HepG2 (cell line): ENCODE results near the gene ACSM2B. TPM values are rescaled to one million over a fixed set of nuclear protein-coding genes. Genes with fewer than 3 reads are reported as not detected.
A peak's percentile ranks its signal among the peaks of the same experiment; 100 is the strongest.

Source experiments
- BCLAF1 ChIP-seq: fragments of 450-650 bp; IDR thresholded peaks from 2 replicates; pipeline ENCODE4 v1.6.1; 2017; ENCODE audit warnings: mild to moderate bottlenecking
- BHLHE40 ChIP-seq: IDR thresholded peaks from 2 replicates; pipeline ENCODE4 v1.6.1; 2011; ENCODE audit warnings: low read length, improper control_type of control experiment
- EEA1 ChIP-seq: sonication (generic); formaldehyde crosslinking; IDR thresholded peaks from 2 replicates; pipeline ENCODE4 v1.5.1; 2020; ENCODE audit warnings: mild to moderate bottlenecking, missing genetic modification reagents, borderline replicate concordance
- FLYWCH1 ChIP-seq: sonication (generic); formaldehyde crosslinking; IDR thresholded peaks from 2 replicates; pipeline ENCODE4 v1.8.1; 2023; ENCODE audit warnings: mild to moderate bottlenecking, missing genetic modification reagents
- GTF3A ChIP-seq: sonication (generic); formaldehyde crosslinking; conservative IDR thresholded peaks from 2 replicates; pipeline ENCODE4 v1.4.0; 2020; ENCODE audit warnings: mild to moderate bottlenecking, missing genetic modification reagents
- HDAC2 ChIP-seq: sonication (generic); formaldehyde crosslinking; IDR thresholded peaks from 2 replicates; pipeline ENCODE4 v1.4.0; 2020; ENCODE audit warnings: missing genetic modification reagents
- ISX ChIP-seq: sonication (generic); formaldehyde crosslinking; conservative IDR thresholded peaks from 2 replicates; pipeline ENCODE4 v1.5.0; 2020; ENCODE audit warnings: missing genetic modification reagents
- REST ChIP-seq, 2 experiments: IDR thresholded peaks; 2 replicates each; pipeline ENCODE4 v1.6.1; 2011 to 2012; ENCODE audit warnings: low read length in 2 of 2, borderline replicate concordance in 1 of 2, low read depth in 1 of 2, mild to moderate bottlenecking in 1 of 2, moderate library complexity in 1 of 2
- RXRB ChIP-seq: IDR thresholded peaks from 2 replicates; pipeline ENCODE4 v1.6.1; 2016; ENCODE audit warnings: borderline replicate concordance, missing genetic modification reagents, missing compliant biosample characterization
- SIX4 ChIP-seq: sonication (generic); formaldehyde crosslinking; IDR thresholded peaks from 2 replicates; pipeline ENCODE4 v1.4.0; 2020; ENCODE audit warnings: missing genetic modification reagents
- SNAI1 ChIP-seq: sonication (generic); formaldehyde crosslinking; IDR thresholded peaks from 2 replicates; pipeline ENCODE4 v1.5.0; 2020; ENCODE audit warnings: mild to moderate bottlenecking, missing genetic modification reagents, borderline replicate concordance
- SP140L ChIP-seq: sonication (generic); formaldehyde crosslinking; IDR thresholded peaks from 2 replicates; pipeline ENCODE4 v1.4.0; 2020; ENCODE audit warnings: missing genetic modification reagents, borderline replicate concordance
- THAP9 ChIP-seq: sonication (generic); formaldehyde crosslinking; IDR thresholded peaks from 2 replicates; pipeline ENCODE4; 2020; ENCODE audit warnings: missing genetic modification reagents, mild to moderate bottlenecking, borderline replicate concordance
- ZBTB7B ChIP-seq: sonication (generic); formaldehyde crosslinking; IDR thresholded peaks from 2 replicates; pipeline ENCODE4 v1.4.0; 2020; ENCODE audit warnings: missing genetic modification reagents
- ZHX1 ChIP-seq: sonication (generic); formaldehyde crosslinking; IDR thresholded peaks from 2 replicates; pipeline ENCODE4 v1.8.1; 2022; ENCODE audit warnings: low read depth, mild to moderate bottlenecking, missing genetic modification reagents
- ZNF382 ChIP-seq: sonication (generic); formaldehyde crosslinking; IDR thresholded peaks from 2 replicates; pipeline ENCODE4 v1.5.0; 2020; ENCODE audit warnings: missing genetic modification reagents, mild to moderate bottlenecking, borderline replicate concordance
- ZNF569 ChIP-seq: sonication (generic); formaldehyde crosslinking; IDR thresholded peaks from 2 replicates; pipeline ENCODE4 v1.5.0; 2020; ENCODE audit warnings: mild to moderate bottlenecking, missing genetic modification reagents, moderate library complexity, borderline replicate concordance
- ZNF850 ChIP-seq: sonication (generic); formaldehyde crosslinking; conservative IDR thresholded peaks from 2 replicates; pipeline ENCODE4 v1.9.0; 2021; ENCODE audit warnings: mild to moderate bottlenecking, missing genetic modification reagents
- polyA plus RNA-seq, 8 experiments: library from polyadenylated mRNA; depleted of rRNA in 3 of 8; stranded (reverse) in 7 of 8; unstranded in 1 of 8; fragments of >200 nt; fragmentation: Illumina TruSeq in 4 of 8; extraction: Trizol in 4 of 8; gene quantifications; 2 replicates each; pipeline versions ENCODE4 v1.2.1 to v1.2.3, GENCODE V29; 2011 to 2016; ENCODE audit warnings: low read depth in 4 of 8, missing spikeins in 1 of 8, mixed read lengths in 1 of 8; ENCODE audit not compliant: insufficient read depth in 1 of 8
- total RNA-seq, 5 experiments: library from RNA; depleted of rRNA; stranded (reverse); fragments of >200 nt; fragmentation: Illumina TruSeq; extraction: Trizol; gene quantifications; 2 replicates each; pipeline ENCODE4 v1.2.3, GENCODE V29; 2016; ENCODE audit warnings: low read depth in 1 of 5

Gene ACSM2B
- total and polyA plus RNA-seq, 2 of the 13 experiments (the other 11 are each of a cell fraction or from before 2014, with no cell fraction given): 22.9 to 34.0 TPM

- TF ChIP-seq SP140L (CRISPR knock-in tag) (no peak), SIX4 (CRISPR knock-in tag) (no peak), ZNF382 (CRISPR knock-in tag) (no peak), HDAC2 (peak; percentile 51; the same call in 1 of the 2 replicates), FLYWCH1 (CRISPR knock-in tag) (no peak), ISX (CRISPR knock-in tag) (no peak), SNAI1 (no peak), BHLHE40 (no peak), ZHX1 (CRISPR knock-in tag) (no peak), EEA1 (no peak), REST (IDR thresholded peaks at IDR 0.05; ENCODE audit: borderline replicate concordance in 1 of 2, low read depth in 1 of 2, low read length in 2 of 2) (0 out of 4 replicates have a peak, but pooled peaks of 1 of the 2 experiments have one; percentile 18), BCLAF1 (no peak), ZBTB7B (CRISPR knock-in tag) (no peak), GTF3A (no peak), THAP9 (no peak), ZNF850 (CRISPR knock-in tag) (no peak), RXRB (CRISPR knock-in tag) (peak; percentile 18; the same call in 1 of the 2 replicates), ZNF569 (CRISPR knock-in tag) (no peak)
These were observed 60.5 kb downstream of the ACSM2B start (continued) for GRCh38 chr16:20515688-20516090.
